Stimulated activated CD4-positive, alpha-beta T cell treated with anti-CD3 and anti-CD28 coated beads, Interleukin-1b, Interleukin-23, amount 100 ng/mL, for 4 hours (primary cell): ENCODE results near the gene PRKAB1.
"Not testable (repeated sequence)": the region's sequence is repeated elsewhere in the genome, so short reads cannot be mapped to it uniquely, and the experiment has no call there.

Experiments used
- DNase-seq, 2 donors: peaks; one replicate each; pipeline ENCODE4 v3.0.0-alpha.2; 2020; ENCODE audit warnings: low read depth in 2 of 2

PRKAB1 gene

GRCh38 chr12:119667577-119668323 lies at the start of gene PRKAB1:
Gene PRKAB1 (plus strand): TSS chr12:119668133. CDS start chr12:119668245, 112 bp downstream.
- DNase-seq = peak; percentile 89 to 92

GRCh38 chr12:119618328-119618896 lies 49.5 kb upstream of the PRKAB1 start:
- not testable (repeated sequence) for DNase-seq

GRCh38 chr12:119620490-119620889 lies 47.4 kb upstream of the PRKAB1 start:
- no peak for DNase-seq

- DNase-seq = no peak
These were observed 46.1 kb upstream of the PRKAB1 start for GRCh38 chr12:119621878-119622277.

GRCh38 chr12:119624966-119625365 lies 43.0 kb upstream of the PRKAB1 start:
- DNase-seq = no peak

- no peak for DNase-seq
These were observed 40.8 kb upstream of the PRKAB1 start for GRCh38 chr12:119627019-119627643.

- DNase-seq = no peak
These were observed 40.2 kb upstream of the PRKAB1 start for GRCh38 chr12:119627686-119628085.

GRCh38 chr12:119630223-119630780 lies 37.6 kb upstream of the PRKAB1 start:
- DNase-seq = no peak

- no peak for DNase-seq
These were observed 36.9 kb upstream of the PRKAB1 start for GRCh38 chr12:119630962-119631550.

GRCh38 chr12:119631930-119632678 lies 35.8 kb upstream of the PRKAB1 start:
- no peak for DNase-seq

GRCh38 chr12:119634743-119635142 lies 33.2 kb upstream of the PRKAB1 start:
- no peak for DNase-seq

- no peak for DNase-seq
These were observed 24.9 kb upstream of the PRKAB1 start for GRCh38 chr12:119642986-119643385.

- DNase-seq = no peak
These were observed 23.0 kb upstream of the PRKAB1 start for GRCh38 chr12:119644930-119645329.

GRCh38 chr12:119645535-119646059 lies 22.3 kb upstream of the PRKAB1 start:
- no peak for DNase-seq

- no peak for DNase-seq
These were observed 18.6 kb upstream of the PRKAB1 start for GRCh38 chr12:119649202-119649808.

GRCh38 chr12:119652665-119653064 lies 15.3 kb upstream of the PRKAB1 start:
- DNase-seq = no peak

GRCh38 chr12:119657001-119657400 lies 10.9 kb upstream of the PRKAB1 start:
- not testable (repeated sequence) for DNase-seq

- not testable (repeated sequence) for DNase-seq
These were observed 9.8 kb upstream of the PRKAB1 start for GRCh38 chr12:119658166-119658565.

- DNase-seq = peak in 1 of 2 donors; percentile 28
These were observed 8.5 kb upstream of the PRKAB1 start for GRCh38 chr12:119659289-119659897.

GRCh38 chr12:119660076-119660475 lies 7.9 kb upstream of the PRKAB1 start:
- no peak for DNase-seq
